Immature natural killer cell (primary cell): Measurements from ENCODE around the gene PPP2R5E. TPM values are rescaled to one million over a fixed set of nuclear protein-coding genes. Genes with fewer than 3 reads are reported as not detected.

Experiments
- DNase-seq, 3 donors: peaks; one replicate each; pipeline ENCODE4 v3.0.0; 2022; ENCODE audit warnings: mixed read lengths in 1 of 3
- H3K27ac Mint-ChIP-seq, 6 donors: one replicate each; pipeline ENCODE4 v1.8.0; 2020; ENCODE audit warnings: mixed read lengths in 6 of 6, mild to moderate bottlenecking in 5 of 6, inconsistent platforms in 4 of 6, moderate library complexity in 3 of 6
- H3K27me3 Mint-ChIP-seq, 3 donors: one replicate each; pipeline ENCODE4 v1.8.0; 2020 to 2021; ENCODE audit warnings: low read depth in 3 of 3, mild to moderate bottlenecking in 3 of 3, mixed read lengths in 3 of 3, moderate library complexity in 3 of 3, inconsistent platforms in 1 of 3
- H3K36me3 Mint-ChIP-seq, 3 donors: one replicate each; pipeline ENCODE4 v1.8.0; 2020; ENCODE audit warnings: mixed read lengths in 3 of 3, inconsistent platforms in 2 of 3, mild to moderate bottlenecking in 2 of 3
- H3K4me1 Mint-ChIP-seq, 2 donors: one replicate each; pipeline ENCODE4 v1.8.0; 2020; ENCODE audit warnings: inconsistent platforms in 2 of 2, mild to moderate bottlenecking in 2 of 2, mixed read lengths in 2 of 2, moderate library complexity in 1 of 2
- H3K4me3 Mint-ChIP-seq, 5 donors: one replicate each; pipeline ENCODE4 v1.8.0; 2020; ENCODE audit warnings: mild to moderate bottlenecking in 5 of 5, mixed read lengths in 5 of 5, inconsistent platforms in 3 of 5, moderate library complexity in 3 of 5
- H3K9me3 Mint-ChIP-seq, 6 donors: one replicate each; pipeline ENCODE4 v1.8.0; 2020; ENCODE audit warnings: mild to moderate bottlenecking in 6 of 6, mixed read lengths in 6 of 6, inconsistent platforms in 4 of 6, moderate library complexity in 3 of 6
- polyA plus RNA-seq, 3 donors: library from polyadenylated mRNA; unstranded; fragments of 300-500 nt; fragmentation: Illumina TruSeq; gene quantifications; one replicate each; pipeline ENCODE4 v1.2.3, GENCODE V29; 2021

PPP2R5E gene
- polyA plus RNA-seq, 3 donors from 2014 or later = 28.4 to 61.8 (median 47.3) TPM

GRCh38 chr14:63367742-63368364 is 175.3 kb downstream of the PPP2R5E start:
- Mint-ChIP-seq H3K36me3 (peaks cover 32 to 47% (median 36%) of the 10 kb centered on the region in 3 donors), H3K4me3 (no peak overlapping the region), H3K27ac (peak overlapping the region in 2 of 6 donors; percentile 13 to 40), H3K27me3 (no peaks in the 10 kb centered on the region), H3K9me3 (peaks cover 0 to 1% (median 0%) of the 10 kb centered on the region in 6 donors), H3K4me1 (peaks cover 6 to 8% of the 10 kb centered on the region in 2 donors)
- no peak for DNase-seq

GRCh38 chr14:63362389-63362819 is 180.8 kb downstream of the PPP2R5E start:
- Mint-ChIP-seq H3K27me3 (peaks cover 0 to 4% (median 0%) of the 10 kb centered on the region in 3 donors), H3K9me3 (no peaks in the 10 kb centered on the region), H3K27ac (no peak overlapping the region), H3K36me3 (peaks cover 6 to 18% (median 9%) of the 10 kb centered on the region in 3 donors), H3K4me3 (no peak overlapping the region), H3K4me1 (peaks cover 0 to 5% of the 10 kb centered on the region in 2 donors)
- no peak for DNase-seq

GRCh38 chr14:63361790-63362189 is 181.4 kb downstream of the PPP2R5E start:
- Mint-ChIP-seq H3K4me1 (peaks cover 0 to 5% of the 10 kb centered on the region in 2 donors), H3K4me3 (no peak overlapping the region), H3K36me3 (peaks cover 3 to 15% (median 7%) of the 10 kb centered on the region in 3 donors), H3K9me3 (no peaks in the 10 kb centered on the region), H3K27me3 (peaks cover 0 to 4% (median 0%) of the 10 kb centered on the region in 3 donors), H3K27ac (no peak overlapping the region)
- DNase-seq = no peak

- peaks cover 0 to 5% of the 10 kb centered on the region in 2 donors for H3K4me1 Mint-ChIP-seq
- peaks cover 2 to 6% (median 4%) of the 10 kb centered on the region in 3 donors for H3K27me3 Mint-ChIP-seq
- peaks cover 0 to 4% (median 0%) of the 10 kb centered on the region in 3 donors for H3K36me3 Mint-ChIP-seq
- no peak for DNase-seq
- no peak overlapping the region for H3K4me3 Mint-ChIP-seq
- no peaks in the 10 kb centered on the region for H3K9me3 Mint-ChIP-seq
- H3K27ac Mint-ChIP-seq = no peak overlapping the region
These were observed 185.3 kb downstream of the PPP2R5E start for GRCh38 chr14:63357841-63358240.

GRCh38 chr14:63345826-63346225 is 197.4 kb downstream of the PPP2R5E start:
- Mint-ChIP-seq H3K27me3 (peaks cover 0 to 5% (median 5%) of the 10 kb centered on the region in 3 donors), H3K4me1 (no peaks in the 10 kb centered on the region), H3K36me3 (no peaks in the 10 kb centered on the region), H3K9me3 (peaks cover 0 to 6% (median 0%) of the 10 kb centered on the region in 6 donors), H3K4me3 (no peak overlapping the region), H3K27ac (no peak overlapping the region)
- no peak for DNase-seq

- Mint-ChIP-seq H3K27ac (no peak overlapping the region), H3K4me3 (no peak overlapping the region), H3K4me1 (no peaks in the 10 kb centered on the region), H3K27me3 (peaks cover 1 to 5% (median 5%) of the 10 kb centered on the region in 3 donors), H3K9me3 (peaks cover 0 to 5% (median 0%) of the 10 kb centered on the region in 6 donors), H3K36me3 (no peaks in the 10 kb centered on the region)
- DNase-seq = no peak
These were observed 198.8 kb downstream of the PPP2R5E start for GRCh38 chr14:63344336-63344735.

- Mint-ChIP-seq H3K9me3 (peaks cover 0 to 5% (median 0%) of the 10 kb centered on the region in 6 donors), H3K4me1 (no peaks in the 10 kb centered on the region), H3K4me3 (no peak overlapping the region), H3K36me3 (no peaks in the 10 kb centered on the region), H3K27ac (no peak overlapping the region), H3K27me3 (peaks cover 1 to 5% (median 5%) of the 10 kb centered on the region in 3 donors)
- DNase-seq = no peak
These were observed 199.3 kb downstream of the PPP2R5E start for GRCh38 chr14:63343878-63344277.

GRCh38 chr14:63342371-63342770 is 200.8 kb downstream of the PPP2R5E start:
- Mint-ChIP-seq H3K27me3 (peaks cover 1 to 5% (median 3%) of the 10 kb centered on the region in 3 donors), H3K4me3 (no peak overlapping the region), H3K9me3 (peaks cover 0 to 4% (median 0%) of the 10 kb centered on the region in 6 donors), H3K4me1 (no peaks in the 10 kb centered on the region), H3K36me3 (no peaks in the 10 kb centered on the region), H3K27ac (no peak overlapping the region)
- no peak for DNase-seq

- Mint-ChIP-seq H3K27ac (no peak overlapping the region), H3K4me3 (no peak overlapping the region), H3K9me3 (no peaks in the 10 kb centered on the region)
These were observed 214.1 kb downstream of the PPP2R5E start for GRCh38 chr14:63328787-63329737.

GRCh38 chr14:63326840-63327239 is 216.3 kb downstream of the PPP2R5E start:
- H3K36me3 Mint-ChIP-seq = peaks cover 0 to 4% (median 0%) of the 10 kb centered on the region in 3 donors
- no peak overlapping the region for H3K4me3 Mint-ChIP-seq
- no peaks in the 10 kb centered on the region for H3K4me1 Mint-ChIP-seq
- DNase-seq = no peak
- no peaks in the 10 kb centered on the region for H3K9me3 Mint-ChIP-seq
- H3K27me3 Mint-ChIP-seq = peaks cover 2 to 3% (median 2%) of the 10 kb centered on the region in 3 donors
- H3K27ac Mint-ChIP-seq = no peak overlapping the region

More at GRCh38 chr14:63328787-63329737, 214.1 kb downstream of the PPP2R5E start:
- Mint-ChIP-seq H3K27me3 (peaks cover 2 to 4% (median 4%) of the 10 kb centered on the region in 3 donors), H3K36me3 (peaks cover 0 to 10% (median 0%) of the 10 kb centered on the region in 3 donors), H3K4me1 (no peaks in the 10 kb centered on the region)
- no peak for DNase-seq

- Mint-ChIP-seq H3K9me3 (no peaks in the 10 kb centered on the region), H3K27ac (no peak overlapping the region), H3K4me1 (no peaks in the 10 kb centered on the region), H3K27me3 (peaks cover 0 to 14% (median 1%) of the 10 kb centered on the region in 3 donors), H3K36me3 (no peaks in the 10 kb centered on the region), H3K4me3 (no peak overlapping the region)
- DNase-seq = no peak
These were observed 220.1 kb downstream of the PPP2R5E start for GRCh38 chr14:63322897-63323573.

- no peak for DNase-seq
- H3K9me3 Mint-ChIP-seq = no peaks in the 10 kb centered on the region
- H3K27me3 Mint-ChIP-seq = peaks cover 0 to 15% (median 1%) of the 10 kb centered on the region in 3 donors
- H3K27ac Mint-ChIP-seq = no peak overlapping the region
- H3K4me1 Mint-ChIP-seq = no peaks in the 10 kb centered on the region
- H3K36me3 Mint-ChIP-seq = no peaks in the 10 kb centered on the region
- no peak overlapping the region for H3K4me3 Mint-ChIP-seq
These were observed 220.7 kb downstream of the PPP2R5E start for GRCh38 chr14:63322472-63322871.
